NCI-H345 treated with DMSO at 0.1 percent for 48 hours (cell line): Measurements from ENCODE around the gene ARHGAP26.

Experiments used
- DNase-seq: peaks from one replicate; lab custom pipeline; 2025; ENCODE audit not compliant: unreplicated experiment; lab: John Stamatoyannopoulos, UW

Gene ARHGAP26

GRCh38 chr5:142748568-142749249 is 21.5 kb upstream of the ARHGAP26 start:
- no peak for DNase-seq

DNA sequence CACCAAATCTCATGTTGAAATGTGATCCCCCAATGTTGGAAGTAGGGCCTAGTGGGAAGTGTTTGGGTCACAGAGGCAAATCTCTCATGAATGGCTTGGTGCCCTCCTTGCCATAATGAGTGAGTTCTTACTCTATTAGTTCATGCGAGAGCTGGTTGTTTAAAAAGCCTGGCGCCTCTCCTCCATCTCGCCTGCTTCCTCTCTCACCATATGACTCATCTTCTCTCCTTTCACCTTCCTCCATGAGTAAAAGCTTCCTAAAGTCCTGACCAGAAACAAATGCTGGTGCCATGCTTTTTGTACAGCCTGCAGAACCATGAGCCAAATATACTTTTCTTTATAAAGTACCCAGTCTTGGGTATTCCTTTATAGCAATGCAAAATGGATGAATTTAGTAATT is 20.9 kb upstream of the ARHGAP26 start:
- DNase-seq: no peak

- DNase-seq: no peak
Measured at GRCh38 chr5:142753116-142753631, 17.0 kb upstream of the ARHGAP26 start.

GRCh38 chr5:142754031-142754430 is 16.1 kb upstream of the ARHGAP26 start:
- DNase-seq: no peak

GRCh38 chr5:142756576-142756975 is 13.6 kb upstream of the ARHGAP26 start:
- DNase-seq: no peak

GRCh38 chr5:142757564-142757963 is 12.6 kb upstream of the ARHGAP26 start:
- no peak for DNase-seq

GRCh38 chr5:142758062-142758795 is 11.9 kb upstream of the ARHGAP26 start:
- DNase-seq: no peak

GRCh38 chr5:142758796-142759145 is 11.4 kb upstream of the ARHGAP26 start:
- no peak for DNase-seq

DNA sequence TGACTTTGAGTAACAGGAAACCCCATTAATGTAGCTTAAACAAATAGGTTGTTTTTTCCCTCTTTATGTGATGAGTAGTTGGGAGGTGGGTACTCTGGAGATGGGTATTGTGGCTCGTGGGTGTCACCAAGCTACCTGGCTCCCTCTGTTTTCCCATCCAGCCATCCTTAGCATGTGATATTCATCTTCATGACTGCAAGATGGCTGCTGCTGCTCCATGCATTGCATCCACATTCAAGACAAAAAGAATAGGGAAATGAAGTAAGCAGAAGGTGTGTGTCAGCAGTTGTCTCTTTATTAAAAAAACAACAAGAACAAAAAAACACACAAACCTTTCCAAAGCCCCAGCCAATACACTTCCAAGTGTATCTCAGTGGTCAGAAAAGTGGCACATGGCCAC is 6.5 kb upstream of the ARHGAP26 start:
- no peak for DNase-seq

- no peak for DNase-seq
Measured at GRCh38 chr5:142767178-142767577, 3.0 kb upstream of the ARHGAP26 start.

DNA sequence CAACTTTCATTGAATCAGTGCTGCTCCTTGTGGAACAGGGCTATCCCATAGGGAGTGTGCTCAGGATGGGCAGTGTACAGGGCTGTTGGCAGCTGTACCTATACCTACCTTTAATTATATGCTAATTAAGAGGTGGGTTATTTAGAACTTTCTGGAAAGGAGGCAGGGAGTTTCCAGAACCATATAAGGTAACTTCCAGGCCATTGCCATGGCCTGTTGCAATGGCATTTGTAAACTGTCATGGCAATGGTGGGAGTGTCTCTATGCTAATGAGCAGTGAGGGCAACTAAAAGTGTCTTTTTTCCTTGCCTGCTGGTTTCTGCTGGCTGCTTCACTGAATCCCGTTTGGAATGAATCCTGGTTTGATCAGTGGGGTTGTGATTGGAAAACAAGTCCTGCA is 2.3 kb upstream of the ARHGAP26 start:
- DNase-seq: no peak

GRCh38 chr5:142769251-142769792 is 855 bp upstream of the ARHGAP26 start:
- no peak for DNase-seq

- DNase-seq: peak; percentile 44
Measured at GRCh38 chr5:142770650-142771609, 753 bp downstream of the ARHGAP26 start.

GRCh38 chr5:142771666-142772065 is 1.5 kb downstream of the ARHGAP26 start:
- no peak for DNase-seq

DNA sequence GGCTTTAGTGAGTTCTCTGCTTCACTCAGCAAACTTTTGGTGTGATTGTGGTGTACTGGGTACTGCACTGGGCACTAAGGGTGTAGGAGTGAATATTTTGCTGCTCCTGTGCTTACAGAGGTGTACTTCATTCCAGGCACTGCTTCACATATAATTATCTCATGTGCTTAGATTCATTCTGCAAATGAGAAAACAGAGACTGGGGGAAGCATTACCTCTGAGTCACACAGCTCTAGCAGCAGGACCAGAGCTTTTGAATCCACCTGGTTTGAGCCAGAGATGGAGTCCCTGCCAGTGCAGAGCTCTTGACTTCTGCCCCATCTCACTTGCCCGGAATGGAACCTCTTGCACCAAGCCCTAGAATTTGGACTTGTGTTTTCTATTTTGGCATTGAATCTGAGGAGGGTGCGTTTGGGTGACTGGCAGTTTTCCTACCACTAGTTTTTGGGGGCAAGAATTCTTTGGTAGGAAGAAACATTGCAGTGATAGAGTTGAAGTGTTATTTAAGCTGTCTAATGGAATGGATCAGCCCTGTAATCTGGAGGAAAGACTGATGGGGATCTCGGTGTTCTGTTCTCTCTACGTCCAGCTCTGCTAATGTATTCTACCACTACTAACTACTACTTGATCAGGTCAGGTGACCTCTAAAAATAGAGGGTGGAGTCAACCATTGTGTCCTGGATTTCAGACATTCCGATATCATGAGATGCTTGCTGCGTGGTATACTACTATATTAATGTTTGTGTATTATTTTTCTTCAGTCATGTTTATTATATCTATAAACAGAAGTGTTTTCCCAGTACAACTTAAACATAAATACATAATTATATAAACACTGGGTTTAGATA is 2.5 kb downstream of the ARHGAP26 start:
- DNase-seq: no peak

GRCh38 chr5:142777099-142777498 is 6.9 kb downstream of the ARHGAP26 start:
- no peak for DNase-seq

DNA sequence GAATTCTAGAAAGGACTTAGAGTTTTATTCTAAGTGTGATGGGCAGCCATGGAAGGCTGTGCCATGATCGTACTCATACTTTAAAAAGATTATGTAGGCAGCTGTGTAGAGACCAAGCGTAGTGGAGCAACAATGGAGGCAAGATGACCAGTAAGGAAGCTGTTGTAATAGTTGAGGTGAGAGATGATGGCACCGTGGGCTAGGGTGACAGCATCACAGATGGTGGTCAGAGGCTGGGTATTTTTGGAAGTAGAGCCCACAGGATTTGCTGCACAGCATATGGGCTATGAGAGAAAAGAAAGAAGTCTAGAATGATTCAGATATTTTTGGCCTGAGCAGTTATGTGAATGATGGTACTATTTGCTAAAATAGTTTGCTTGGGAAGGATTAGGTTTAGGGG is 7.7 kb downstream of the ARHGAP26 start:
- DNase-seq: no peak

GRCh38 chr5:142779163-142779840 is 9.1 kb downstream of the ARHGAP26 start:
- no peak for DNase-seq

DNA sequence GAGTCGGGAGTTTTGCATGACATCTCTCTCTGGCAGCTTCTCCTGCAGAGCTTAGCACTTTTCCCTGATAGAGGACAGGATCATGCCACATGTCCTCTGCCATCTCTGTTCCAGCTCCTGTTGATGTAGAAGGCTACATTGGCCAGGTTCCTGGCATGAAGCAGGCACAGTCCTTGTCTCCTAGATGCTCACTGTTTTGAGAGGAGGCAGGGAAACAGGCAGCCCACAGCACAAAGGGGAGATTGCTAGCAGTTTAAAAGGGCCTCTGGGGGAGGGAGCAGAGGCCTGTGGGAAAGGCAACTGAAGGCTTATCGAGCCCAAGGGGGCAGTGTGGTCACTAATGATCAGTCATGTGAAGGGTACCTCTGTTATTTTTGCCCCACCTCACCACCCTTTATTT is 10.7 kb downstream of the ARHGAP26 start:
- DNase-seq: no peak
